Parathyroid adenoma (tissue), 2 donors: ENCODE data around the gene NDC1.

Source experiments
- H2AFZ ChIP-seq: fragments of 300-600 bp; sonication (generic); one replicate; pipeline ENCODE4 v1.7.0; 2017; ENCODE audit warnings: antibody characterized with exemption, mild to moderate bottlenecking
- H3K27ac ChIP-seq: fragments of 300-600 bp; sonication (generic); one replicate; pipeline ENCODE4 v1.7.0; 2017
- H3K27me3 ChIP-seq: fragments of 300-600 bp; sonication (generic); one replicate; pipeline ENCODE4 v1.7.0; 2017; ENCODE audit warnings: low read length; ENCODE audit not compliant: control insufficient read depth, insufficient read depth
- H3K36me3 ChIP-seq: fragments of 300-600 bp; sonication (generic); one replicate; pipeline ENCODE4 v1.7.0; 2017; ENCODE audit warnings: low read length; ENCODE audit not compliant: control insufficient read depth, insufficient read depth
- H3K4me1 ChIP-seq: fragments of 300-600 bp; sonication (generic); one replicate; pipeline ENCODE4 v1.7.0; 2017; ENCODE audit warnings: control low read depth
- H3K4me2 ChIP-seq: fragments of 300-600 bp; sonication (generic); one replicate; pipeline ENCODE4 v1.7.0; 2017; ENCODE audit warnings: low read length
- H3K4me3 ChIP-seq: fragments of 300-600 bp; sonication (generic); one replicate; pipeline ENCODE4 v1.7.0; 2017; ENCODE audit warnings: low read depth, low read length
- H3K79me2 ChIP-seq: fragments of 300-600 bp; sonication (generic); one replicate; pipeline ENCODE4 v1.7.0; 2017; ENCODE audit warnings: control low read depth
- H3K9ac ChIP-seq: fragments of 300-600 bp; sonication (generic); one replicate; pipeline ENCODE4 v1.7.0; 2017; ENCODE audit warnings: mild to moderate bottlenecking
- H3K9me3 ChIP-seq: fragments of 300-600 bp; sonication (generic); one replicate; pipeline ENCODE4 v1.7.0; 2017; ENCODE audit warnings: low read length; ENCODE audit not compliant: control insufficient read depth
- TF ChIP-seq, protein P1 (sequence below): fragments of 300-600 bp; sonication (generic); IDR thresholded peaks from one replicate; pipeline ENCODE4 v1.7.0; 2017; ENCODE audit warnings: antibody characterized with exemption, mild to moderate bottlenecking
- donor health status: primary hyperparathyroidism.

The NDC1 gene

GRCh38 chr1:53769184-53769583 lies 68.9 kb downstream of the NDC1 start:
- H3K4me3 ChIP-seq = no peak overlapping the region
- no peaks in the 10 kb centered on the region for H3K79me2 ChIP-seq
- TF ChIP-seq, protein P1, sequence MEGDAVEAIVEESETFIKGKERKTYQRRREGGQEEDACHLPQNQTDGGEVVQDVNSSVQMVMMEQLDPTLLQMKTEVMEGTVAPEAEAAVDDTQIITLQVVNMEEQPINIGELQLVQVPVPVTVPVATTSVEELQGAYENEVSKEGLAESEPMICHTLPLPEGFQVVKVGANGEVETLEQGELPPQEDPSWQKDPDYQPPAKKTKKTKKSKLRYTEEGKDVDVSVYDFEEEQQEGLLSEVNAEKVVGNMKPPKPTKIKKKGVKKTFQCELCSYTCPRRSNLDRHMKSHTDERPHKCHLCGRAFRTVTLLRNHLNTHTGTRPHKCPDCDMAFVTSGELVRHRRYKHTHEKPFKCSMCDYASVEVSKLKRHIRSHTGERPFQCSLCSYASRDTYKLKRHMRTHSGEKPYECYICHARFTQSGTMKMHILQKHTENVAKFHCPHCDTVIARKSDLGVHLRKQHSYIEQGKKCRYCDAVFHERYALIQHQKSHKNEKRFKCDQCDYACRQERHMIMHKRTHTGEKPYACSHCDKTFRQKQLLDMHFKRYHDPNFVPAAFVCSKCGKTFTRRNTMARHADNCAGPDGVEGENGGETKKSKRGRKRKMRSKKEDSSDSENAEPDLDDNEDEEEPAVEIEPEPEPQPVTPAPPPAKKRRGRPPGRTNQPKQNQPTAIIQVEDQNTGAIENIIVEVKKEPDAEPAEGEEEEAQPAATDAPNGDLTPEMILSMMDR = no peak
- H3K27ac ChIP-seq = no peak overlapping the region
- H3K9ac ChIP-seq = no peak overlapping the region
- no peak overlapping the region for H2AFZ ChIP-seq
- no peak overlapping the region for H3K4me2 ChIP-seq
- H3K36me3 ChIP-seq = no peaks in the 10 kb centered on the region
- no peaks in the 10 kb centered on the region for H3K9me3 ChIP-seq
- H3K4me1 ChIP-seq = no peaks in the 10 kb centered on the region
- no peaks in the 10 kb centered on the region for H3K27me3 ChIP-seq

DNA sequence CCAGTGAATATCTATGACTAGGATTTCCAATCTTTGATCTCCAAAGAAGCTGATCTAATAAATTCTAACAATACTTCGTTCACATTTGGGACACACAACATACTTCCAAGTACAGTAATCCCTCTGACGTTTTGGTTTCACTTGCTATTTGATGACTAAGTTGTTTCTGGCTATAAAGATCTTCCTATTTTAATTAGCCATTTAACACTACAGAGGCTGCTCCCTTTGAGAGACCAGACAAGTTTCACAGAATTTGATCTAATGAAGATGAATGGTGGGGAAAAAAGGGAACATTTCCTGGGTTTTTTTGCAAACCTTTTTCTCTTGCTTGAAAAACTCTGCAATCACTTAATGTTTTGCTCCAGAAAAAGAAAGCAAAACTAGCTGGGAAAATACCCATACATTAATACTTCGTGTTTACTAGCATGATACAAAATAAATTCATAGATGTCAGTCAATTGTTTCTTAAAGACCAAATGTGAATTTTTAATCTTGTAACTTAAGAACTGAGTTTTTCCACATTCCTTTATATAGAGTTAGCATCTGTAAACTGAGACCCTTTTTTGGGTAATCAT lies 71.2 kb downstream of the NDC1 start:
- Histone ChIP-seq H3K9ac (no peak overlapping the region), H3K36me3 (no peaks in the 10 kb centered on the region), H2AFZ (no peak overlapping the region), H3K27me3 (no peaks in the 10 kb centered on the region), H3K9me3 (no peaks in the 10 kb centered on the region), H3K27ac (no peak overlapping the region), H3K79me2 (no peaks in the 10 kb centered on the region), H3K4me1 (no peaks in the 10 kb centered on the region), H3K4me2 (no peak overlapping the region), H3K4me3 (no peak overlapping the region)
- TF ChIP-seq, protein P1 = no peak

DNA sequence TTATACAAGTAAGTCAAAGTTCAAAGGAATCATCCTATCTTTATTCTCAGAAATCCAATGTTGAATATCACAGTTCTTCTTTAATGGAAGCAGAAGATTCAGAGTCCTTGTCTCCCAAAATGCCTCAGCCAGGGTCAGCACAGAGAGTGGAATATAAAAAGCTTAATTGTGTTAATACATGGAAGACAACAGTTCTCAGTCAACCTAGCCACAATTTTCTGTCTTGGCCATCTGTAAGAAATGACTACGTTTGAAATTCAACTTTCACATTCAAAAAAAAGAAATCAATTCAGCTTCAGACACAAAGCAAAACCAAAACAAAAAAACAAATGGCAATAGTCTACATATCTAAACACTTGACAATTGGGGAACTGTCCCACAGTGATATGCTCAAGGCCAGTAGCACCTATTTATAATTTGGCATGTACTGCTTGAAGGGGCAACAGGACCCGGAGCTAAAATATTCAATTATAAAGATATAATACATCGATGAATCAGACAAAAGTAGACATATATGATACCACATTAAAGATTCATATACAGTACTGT lies 71.8 kb downstream of the NDC1 start:
- H3K4me2 ChIP-seq = no peak overlapping the region
- no peak overlapping the region for H3K4me3 ChIP-seq
- no peaks in the 10 kb centered on the region for H3K79me2 ChIP-seq
- H3K27me3 ChIP-seq = no peaks in the 10 kb centered on the region
- H3K4me1 ChIP-seq = no peaks in the 10 kb centered on the region
- TF ChIP-seq, protein P1 = no peak
- no peaks in the 10 kb centered on the region for H3K9me3 ChIP-seq
- no peak overlapping the region for H3K9ac ChIP-seq
- H3K36me3 ChIP-seq = no peaks in the 10 kb centered on the region
- H3K27ac ChIP-seq = no peak overlapping the region
- no peak overlapping the region for H2AFZ ChIP-seq

DNA sequence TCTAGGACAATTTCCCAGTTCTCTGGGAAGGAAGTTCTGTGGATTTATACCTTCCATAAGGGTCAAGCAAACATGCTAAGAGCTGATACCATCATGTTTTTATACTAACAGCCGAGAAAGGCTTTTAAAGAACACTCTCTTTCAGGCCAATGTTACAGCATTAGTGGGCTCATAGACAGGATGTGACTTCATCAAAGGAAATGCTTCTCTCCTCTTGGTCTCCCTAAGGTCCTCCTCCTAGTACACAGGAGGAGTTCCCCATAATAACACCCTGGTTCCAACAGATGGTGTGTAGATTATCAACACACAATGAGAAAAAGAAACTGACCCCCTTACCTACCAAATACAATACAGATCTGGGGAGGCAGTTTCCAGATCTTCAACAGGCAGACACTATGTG lies 72.4 kb downstream of the NDC1 start:
- Histone ChIP-seq H3K9ac (no peak overlapping the region), H3K4me1 (no peaks in the 10 kb centered on the region), H3K4me3 (no peak overlapping the region), H3K36me3 (no peaks in the 10 kb centered on the region), H3K27ac (no peak overlapping the region), H3K4me2 (no peak overlapping the region), H2AFZ (no peak overlapping the region), H3K27me3 (no peaks in the 10 kb centered on the region), H3K79me2 (no peaks in the 10 kb centered on the region), H3K9me3 (no peaks in the 10 kb centered on the region)
- TF ChIP-seq, protein P1 = no peak

DNA sequence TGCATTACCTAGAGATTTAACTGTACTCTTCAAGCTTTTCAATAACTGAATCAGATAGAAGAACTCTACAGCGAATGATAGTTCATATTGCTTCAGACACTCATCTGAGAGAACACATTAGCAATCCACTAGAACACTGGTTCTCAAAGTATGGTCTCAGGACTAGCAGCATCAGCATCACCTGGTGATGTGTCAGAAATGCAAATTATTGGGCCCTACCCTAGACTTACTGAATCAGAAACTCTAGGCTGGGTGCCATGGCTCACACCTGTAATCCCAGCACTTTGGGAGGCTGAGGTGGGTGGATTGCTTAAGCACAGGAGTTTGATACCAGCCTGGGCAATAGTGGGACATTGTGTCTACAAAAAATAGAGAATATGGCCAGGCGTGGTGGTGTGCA lies 74.2 kb downstream of the NDC1 start:
- H3K27me3 ChIP-seq = no peaks in the 10 kb centered on the region
- no peaks in the 10 kb centered on the region for H3K9me3 ChIP-seq
- no peak overlapping the region for H3K4me3 ChIP-seq
- no peak overlapping the region for H3K9ac ChIP-seq
- H3K79me2 ChIP-seq = no peaks in the 10 kb centered on the region
- no peak overlapping the region for H3K27ac ChIP-seq
- H3K4me2 ChIP-seq = no peak overlapping the region
- no peaks in the 10 kb centered on the region for H3K36me3 ChIP-seq
- TF ChIP-seq, protein P1 = no peak
- no peaks in the 10 kb centered on the region for H3K4me1 ChIP-seq
- no peak overlapping the region for H2AFZ ChIP-seq
